Activated naive CD4-positive, alpha-beta T cell treated with anti-CD3 and anti-CD28 coated beads, Interleukin-2, amount 10 ng/mL, durations not matched to agents 7 days and 5 days (primary cell): Measurements from ENCODE around the gene PIGT.

Source experiments
- CTCF ChIA-PET: fragments of 350-600 bp; sonication (Branson Sonifier 250); formaldehyde crosslinking; loops from one replicate; lab custom pipeline; 2021; ENCODE audit warnings: antibody characterized with exemption; lab: Charles Lee
- DNase-seq: peaks from one replicate; pipeline ENCODE4 v3.0.0-alpha.2; 2020
- H3K27ac Mint-ChIP-seq: one replicate; pipeline ENCODE4 v1.8.0; 2021; ENCODE audit warnings: mild to moderate bottlenecking, moderate library complexity, mixed read lengths
- H3K27me3 Mint-ChIP-seq: one replicate; pipeline ENCODE4 v1.8.0; 2021; ENCODE audit warnings: mild to moderate bottlenecking, mixed read lengths
- H3K36me3 Mint-ChIP-seq: one replicate; pipeline ENCODE4 v1.8.0; 2021; ENCODE audit warnings: mixed read lengths
- H3K4me1 Mint-ChIP-seq: one replicate; pipeline ENCODE4 v1.8.0; 2021; ENCODE audit warnings: mixed read lengths
- H3K4me3 Mint-ChIP-seq: one replicate; pipeline ENCODE4 v1.8.0; 2021; ENCODE audit warnings: mild to moderate bottlenecking, moderate library complexity, mixed read lengths
- H3K9me3 Mint-ChIP-seq: one replicate; pipeline ENCODE4 v1.8.0; 2021; ENCODE audit warnings: mixed read lengths

The PIGT gene

DNA sequence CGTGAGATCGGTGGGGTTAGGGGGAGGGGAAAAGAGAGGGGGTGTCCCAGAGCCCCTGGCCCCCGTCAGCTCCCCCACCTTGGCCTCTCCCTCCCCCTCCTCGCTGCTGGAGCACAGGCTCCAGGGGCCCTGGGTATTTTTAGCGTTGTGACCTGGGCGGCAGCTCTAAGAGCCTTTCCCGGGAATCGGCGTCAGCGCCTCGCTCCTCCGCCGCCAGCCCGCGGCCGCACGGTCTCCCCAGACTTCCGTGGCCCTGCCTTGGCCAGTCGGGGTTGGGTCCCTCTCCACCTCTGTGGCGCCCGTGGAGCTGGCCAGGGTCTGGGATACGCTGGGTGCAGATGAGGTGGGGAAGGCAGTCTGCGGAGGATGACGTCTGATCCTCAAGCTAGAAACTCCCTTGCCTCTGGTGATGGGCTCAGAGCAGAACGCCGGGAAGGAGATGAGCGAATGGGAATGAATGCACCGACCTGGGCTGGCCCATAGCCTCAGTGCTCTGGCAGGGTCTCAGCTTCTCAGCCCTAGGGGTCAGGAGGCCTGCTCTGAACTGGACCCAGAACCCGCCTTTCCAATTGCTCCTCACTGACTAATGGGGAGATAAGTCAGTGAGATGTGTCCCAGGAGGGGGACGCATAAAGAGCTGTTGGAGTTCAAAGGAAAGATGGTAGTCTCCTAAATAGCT lies 8.7 kb upstream of the PIGT start:
- peaks cover 50% of the 10 kb centered on the region for H3K27me3 Mint-ChIP-seq
- H3K9me3 Mint-ChIP-seq = no peaks in the 10 kb centered on the region
- H3K36me3 Mint-ChIP-seq = peaks cover 8% of the 10 kb centered on the region
- CTCF ChIA-PET = interaction anchor here (0.9 to 1.6 kb wide), 6 partner anchors 9 to 113 kb away, joined by 4 to 8 read pairs (median 5); partner anchors contain the start of genes PIGT and SYS1
- H3K4me3 Mint-ChIP-seq = peak overlapping the region; percentile 79
- DNase-seq = no peak
- no peak overlapping the region for H3K27ac Mint-ChIP-seq
- H3K4me1 Mint-ChIP-seq = peaks cover 16% of the 10 kb centered on the region

GRCh38 chr20:45407783-45408645 lies 7.9 kb upstream of the PIGT start, which contains the start of gene DBNDD2:
DBNDD2 (plus strand) TSS chr20:45408289; CDS start chr20:45408468, 179 bp downstream.
- Mint-ChIP-seq H3K27me3 (peaks cover 50% of the 10 kb centered on the region), H3K4me3 (peak within 1 kb of the TSS; percentile 79), H3K36me3 (peaks cover 8% of the 10 kb centered on the region), H3K4me1 (peaks cover 16% of the 10 kb centered on the region), H3K9me3 (no peaks in the 10 kb centered on the region), H3K27ac (no peak within 1 kb of the TSS)
- CTCF ChIA-PET = interaction anchor here (1.3 to 1.6 kb wide), 4 partner anchors 8 to 45 kb away, joined by 5 to 8 read pairs (median 6); partner anchors contain the start of genes PIGT and SYS1
- DNase-seq = no peak

GRCh38 chr20:45408646-45409213 lies 7.2 kb upstream of the PIGT start:
- Mint-ChIP-seq H3K27ac (no peak overlapping the region), H3K27me3 (peaks cover 45% of the 10 kb centered on the region), H3K4me3 (no peak overlapping the region), H3K9me3 (no peaks in the 10 kb centered on the region), H3K36me3 (peaks cover 8% of the 10 kb centered on the region), H3K4me1 (peaks cover 16% of the 10 kb centered on the region)
- DNase-seq = no peak
- CTCF ChIA-PET = no interaction called here

DNA sequence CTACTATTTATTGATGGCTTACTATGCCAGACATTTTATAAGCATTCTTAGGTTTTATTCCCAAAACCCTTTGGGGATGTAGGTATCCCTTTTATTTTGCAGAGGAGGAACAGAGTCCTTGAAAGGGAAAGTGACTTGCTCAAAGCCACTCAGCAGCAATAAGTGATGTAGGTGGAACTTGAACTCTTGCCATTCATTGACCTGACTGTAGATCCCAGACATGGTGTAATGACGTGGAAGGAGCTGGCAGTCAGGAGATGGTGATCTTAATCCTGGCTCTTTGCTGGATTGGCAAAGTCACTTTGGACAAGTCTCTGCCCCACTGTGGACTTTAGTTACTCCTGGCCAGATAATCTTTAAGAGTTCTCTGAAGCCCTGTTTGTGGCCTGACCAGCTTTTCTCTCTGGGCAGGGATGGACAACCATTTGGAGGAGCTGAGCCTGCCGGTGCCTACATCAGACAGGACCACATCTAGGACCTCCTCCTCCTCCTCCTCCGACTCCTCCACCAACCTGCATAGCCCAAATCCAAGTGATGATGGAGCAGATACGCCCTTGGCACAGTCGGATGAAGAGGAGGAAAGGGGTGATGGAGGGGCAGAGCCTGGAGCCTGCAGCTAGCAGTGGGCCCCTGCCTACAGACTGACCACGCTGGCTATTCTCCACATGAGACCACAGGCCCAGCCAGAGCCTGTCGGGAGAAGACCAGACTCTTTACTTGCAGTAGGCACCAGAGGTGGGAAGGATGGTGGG lies 6.2 kb upstream of the PIGT start:
- no peaks in the 10 kb centered on the region for H3K9me3 Mint-ChIP-seq
- no peak overlapping the region for H3K27ac Mint-ChIP-seq
- CTCF ChIA-PET = no interaction called here
- H3K27me3 Mint-ChIP-seq = peaks cover 40% of the 10 kb centered on the region
- no peak for DNase-seq
- peaks cover 8% of the 10 kb centered on the region for H3K36me3 Mint-ChIP-seq
- no peak overlapping the region for H3K4me3 Mint-ChIP-seq
- peaks cover 15% of the 10 kb centered on the region for H3K4me1 Mint-ChIP-seq

DNA sequence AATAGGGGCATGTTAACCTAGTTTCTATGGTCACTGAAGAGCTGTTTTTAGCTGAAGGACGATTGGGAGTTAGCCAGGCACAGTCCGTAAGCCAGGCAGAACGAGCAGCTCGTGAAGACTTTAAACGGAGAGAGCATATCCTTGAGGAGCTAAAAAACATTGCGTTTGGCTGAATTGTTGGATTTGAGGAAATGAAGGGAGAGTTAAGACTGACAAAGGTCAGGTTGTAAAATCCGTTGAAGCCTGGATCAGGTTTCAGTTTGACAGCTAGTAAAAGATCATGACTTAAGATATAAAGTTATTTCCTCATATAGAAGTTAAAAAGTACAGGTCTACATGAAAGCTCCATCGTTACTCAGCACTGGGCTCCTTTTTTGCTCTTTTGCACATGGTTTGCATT lies 5.1 kb upstream of the PIGT start:
- Mint-ChIP-seq H3K27me3 (peaks cover 31% of the 10 kb centered on the region), H3K9me3 (no peaks in the 10 kb centered on the region), H3K4me3 (no peak overlapping the region), H3K4me1 (peaks cover 19% of the 10 kb centered on the region), H3K36me3 (peaks cover 8% of the 10 kb centered on the region), H3K27ac (peak overlapping the region; percentile 52)
- no peak for DNase-seq
- CTCF ChIA-PET = no interaction called here

GRCh38 chr20:45412653-45413052 lies 3.3 kb upstream of the PIGT start:
- CTCF ChIA-PET = interaction anchor here (0.6 to 1.8 kb wide), 4 partner anchors 23 to 98 kb away, joined by 3 to 9 read pairs (median 4); no protein-coding TSS in a partner anchor
- peaks cover 8% of the 10 kb centered on the region for H3K36me3 Mint-ChIP-seq
- no peak overlapping the region for H3K4me3 Mint-ChIP-seq

GRCh38 chr20:45413479-45413878 lies 2.5 kb upstream of the PIGT start:
- CTCF ChIA-PET = interaction anchor here (1.3 to 1.8 kb wide), 3 partner anchors 22 to 40 kb away, joined by 3 to 9 read pairs (median 6); no protein-coding TSS in a partner anchor
- Mint-ChIP-seq H3K27me3 (peaks cover 7% of the 10 kb centered on the region), H3K4me1 (peaks cover 32% of the 10 kb centered on the region), H3K9me3 (no peaks in the 10 kb centered on the region), H3K27ac (no peak overlapping the region), H3K36me3 (peaks cover 13% of the 10 kb centered on the region), H3K4me3 (no peak overlapping the region)
- no peak for DNase-seq

More at GRCh38 chr20:45412653-45413052, 3.3 kb upstream of the PIGT start:
- DNase-seq = no peak
- Mint-ChIP-seq H3K4me1 (peaks cover 27% of the 10 kb centered on the region), H3K27me3 (peaks cover 15% of the 10 kb centered on the region), H3K9me3 (no peaks in the 10 kb centered on the region), H3K27ac (no peak overlapping the region)

DNA sequence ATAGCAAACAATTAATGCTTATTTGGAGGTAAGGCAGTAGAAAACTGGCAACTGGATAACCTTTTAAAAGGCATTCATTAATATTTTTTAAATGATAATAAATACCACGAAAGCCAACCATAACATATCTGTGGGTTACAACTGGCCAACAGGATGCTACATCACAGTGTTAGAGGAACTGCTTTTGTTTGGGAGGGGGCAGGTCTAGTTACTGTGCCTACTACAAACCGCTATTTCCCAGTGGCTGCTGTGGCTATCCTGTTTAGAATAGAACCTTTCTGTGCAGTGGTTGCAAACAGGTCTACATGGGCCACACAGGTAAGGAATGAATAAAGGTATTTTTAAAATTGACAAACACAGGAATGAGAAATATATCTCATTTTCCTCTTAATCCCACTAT lies 976 bp downstream of the PIGT start:
- CTCF ChIA-PET = interaction anchor here (1.7 to 2.3 kb wide), 4 partner anchors 16 to 54 kb away, joined by 3 to 17 read pairs (median 6); partner anchors contain the start of gene SYS1
- H3K27ac Mint-ChIP-seq = peak overlapping the region; percentile 91
- peak overlapping the region; percentile 92 for H3K4me3 Mint-ChIP-seq
- H3K9me3 Mint-ChIP-seq = no peaks in the 10 kb centered on the region
- H3K27me3 Mint-ChIP-seq = peaks cover 3% of the 10 kb centered on the region
- no peak for DNase-seq
- peaks cover 34% of the 10 kb centered on the region for H3K4me1 Mint-ChIP-seq
- H3K36me3 Mint-ChIP-seq = peaks cover 28% of the 10 kb centered on the region

GRCh38 chr20:45419188-45420091 lies 3.5 kb downstream of the PIGT start:
- H3K4me1 Mint-ChIP-seq = peaks cover 32% of the 10 kb centered on the region
- no peak overlapping the region for H3K27ac Mint-ChIP-seq
- peaks cover 39% of the 10 kb centered on the region for H3K36me3 Mint-ChIP-seq
- no peaks in the 10 kb centered on the region for H3K9me3 Mint-ChIP-seq
- no peak overlapping the region for H3K4me3 Mint-ChIP-seq
- CTCF ChIA-PET = interaction anchor here (0.7 to 5.0 kb wide), 4 partner anchors 18 to 100 kb away, joined by 3 to 16 read pairs (median 4); partner anchors contain the start of gene SYS1
- H3K27me3 Mint-ChIP-seq = peaks cover 3% of the 10 kb centered on the region
- DNase-seq = no peak

- CTCF ChIA-PET = interaction anchor here (5.0 kb wide), 1 partner anchor 17 kb away, joined by 16 read pairs; no protein-coding TSS in a partner anchor
- H3K9me3 Mint-ChIP-seq = no peaks in the 10 kb centered on the region
- peaks cover 44% of the 10 kb centered on the region for H3K36me3 Mint-ChIP-seq
- no peak overlapping the region for H3K4me3 Mint-ChIP-seq
- DNase-seq = no peak
- H3K27me3 Mint-ChIP-seq = peaks cover 3% of the 10 kb centered on the region
- peaks cover 30% of the 10 kb centered on the region for H3K4me1 Mint-ChIP-seq
- no peak overlapping the region for H3K27ac Mint-ChIP-seq
Observed at GRCh38 chr20:45420125-45420524, 4.2 kb downstream of the PIGT start.

GRCh38 chr20:45423700-45424099 lies 7.8 kb downstream of the PIGT start:
- CTCF ChIA-PET = no interaction called here
- Mint-ChIP-seq H3K27ac (no peak overlapping the region), H3K36me3 (peaks cover 55% of the 10 kb centered on the region), H3K27me3 (no peaks in the 10 kb centered on the region), H3K4me1 (peaks cover 2% of the 10 kb centered on the region), H3K4me3 (no peak overlapping the region), H3K9me3 (no peaks in the 10 kb centered on the region)
- no peak for DNase-seq

DNA sequence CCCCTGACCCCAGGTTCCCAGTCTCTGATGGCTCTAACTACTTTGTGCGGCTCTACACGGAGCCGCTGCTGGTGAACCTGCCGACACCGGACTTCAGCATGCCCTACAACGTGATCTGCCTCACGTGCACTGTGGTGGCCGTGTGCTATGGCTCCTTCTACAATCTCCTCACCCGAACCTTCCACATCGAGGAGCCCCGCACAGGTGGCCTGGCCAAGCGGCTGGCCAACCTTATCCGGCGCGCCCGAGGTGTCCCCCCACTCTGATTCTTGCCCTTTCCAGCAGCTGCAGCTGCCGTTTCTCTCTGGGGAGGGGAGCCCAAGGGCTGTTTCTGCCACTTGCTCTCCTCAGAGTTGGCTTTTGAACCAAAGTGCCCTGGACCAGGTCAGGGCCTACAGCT lies 9.6 kb downstream of the PIGT start:
- CTCF ChIA-PET = no interaction called here
- Mint-ChIP-seq H3K27me3 (no peaks in the 10 kb centered on the region), H3K27ac (no peak overlapping the region), H3K4me1 (no peaks in the 10 kb centered on the region), H3K9me3 (no peaks in the 10 kb centered on the region), H3K36me3 (peaks cover 43% of the 10 kb centered on the region), H3K4me3 (no peak overlapping the region)
- DNase-seq = no peak
